Kidney tubule cell (primary cell): ENCODE measurements around the gene ATP6V1B1.

Source experiments
- DNase-seq: peaks from one replicate; pipeline ENCODE4 v3.0.0-alpha.2; 2018; ENCODE audit warnings: low spot score

ATP6V1B1 gene

GRCh38 chr2:70901227-70902066 is 34.3 kb upstream of the ATP6V1B1 start:
- peak; percentile 26 for DNase-seq

- peak; percentile 60 for DNase-seq
These were observed 33.6 kb upstream of the ATP6V1B1 start for GRCh38 chr2:70902067-70902442.

GRCh38 chr2:70902579-70902978 is 33.1 kb upstream of the ATP6V1B1 start:
- no peak for DNase-seq

- DNase-seq, result no peak
These were observed 32.5 kb upstream of the ATP6V1B1 start for GRCh38 chr2:70903171-70903570.

GRCh38 chr2:70903641-70904340 is 31.9 kb upstream of the ATP6V1B1 start:
- DNase-seq, result no peak

- DNase-seq, result no peak
These were observed 31.1 kb upstream of the ATP6V1B1 start for GRCh38 chr2:70904371-70905216.

GRCh38 chr2:70905443-70906421 is 30.0 kb upstream of the ATP6V1B1 start:
- no peak for DNase-seq

GRCh38 chr2:70906439-70907005 is 29.2 kb upstream of the ATP6V1B1 start:
- DNase-seq, result no peak

- no peak for DNase-seq
These were observed 28.3 kb upstream of the ATP6V1B1 start for GRCh38 chr2:70907130-70908057.

GRCh38 chr2:70916291-70916690 is 19.4 kb upstream of the ATP6V1B1 start:
- no peak for DNase-seq

GRCh38 chr2:70918016-70918415 is 17.7 kb upstream of the ATP6V1B1 start:
- no peak for DNase-seq

- peak; percentile 77 for DNase-seq
These were observed 15.9 kb upstream of the ATP6V1B1 start for GRCh38 chr2:70919672-70920366.

GRCh38 chr2:70920367-70920715 is 15.4 kb upstream of the ATP6V1B1 start:
- DNase-seq, result no peak

- DNase-seq, result no peak
These were observed 14.7 kb upstream of the ATP6V1B1 start for GRCh38 chr2:70921031-70921430.

GRCh38 chr2:70921839-70922234 is 13.9 kb upstream of the ATP6V1B1 start:
- peak; percentile 53 for DNase-seq

GRCh38 chr2:70922235-70923234 is 13.2 kb upstream of the ATP6V1B1 start:
- DNase-seq, result no peak

GRCh38 chr2:70923378-70924015 is 12.2 kb upstream of the ATP6V1B1 start:
- no peak for DNase-seq

GRCh38 chr2:70926042-70926441 is 9.7 kb upstream of the ATP6V1B1 start:
- DNase-seq, result no peak
